Amniotic stem cell (primary cell): ENCODE measurements around the gene FAM114A1.
A peak's percentile ranks its signal among the peaks of the same experiment; 100 is the strongest.

Experiments
- DNase-seq: peaks from one replicate; lab custom pipeline; 2025; lab: John Stamatoyannopoulos, UW

The FAM114A1 gene

DNA sequence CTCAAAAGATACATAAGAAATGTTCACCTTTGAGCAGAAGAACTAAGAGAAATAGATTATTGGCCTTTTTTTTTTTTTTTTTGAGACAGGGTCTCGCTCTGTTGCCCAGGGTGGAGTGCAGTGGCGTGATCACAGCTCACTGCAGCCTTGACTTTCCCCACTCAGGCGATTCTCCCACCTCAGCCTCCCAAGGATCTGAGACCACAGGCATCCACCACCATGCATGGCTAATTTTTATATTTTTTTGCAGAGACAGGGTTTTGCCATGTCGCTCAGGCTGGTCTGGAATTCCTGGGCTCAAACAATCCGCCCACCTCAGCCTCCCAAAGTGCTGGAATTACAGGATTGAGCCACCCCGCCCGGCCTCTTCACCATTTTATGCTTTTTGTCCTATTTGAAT is 8.1 kb upstream of the FAM114A1 start:
- DNase-seq = no peak

DNA sequence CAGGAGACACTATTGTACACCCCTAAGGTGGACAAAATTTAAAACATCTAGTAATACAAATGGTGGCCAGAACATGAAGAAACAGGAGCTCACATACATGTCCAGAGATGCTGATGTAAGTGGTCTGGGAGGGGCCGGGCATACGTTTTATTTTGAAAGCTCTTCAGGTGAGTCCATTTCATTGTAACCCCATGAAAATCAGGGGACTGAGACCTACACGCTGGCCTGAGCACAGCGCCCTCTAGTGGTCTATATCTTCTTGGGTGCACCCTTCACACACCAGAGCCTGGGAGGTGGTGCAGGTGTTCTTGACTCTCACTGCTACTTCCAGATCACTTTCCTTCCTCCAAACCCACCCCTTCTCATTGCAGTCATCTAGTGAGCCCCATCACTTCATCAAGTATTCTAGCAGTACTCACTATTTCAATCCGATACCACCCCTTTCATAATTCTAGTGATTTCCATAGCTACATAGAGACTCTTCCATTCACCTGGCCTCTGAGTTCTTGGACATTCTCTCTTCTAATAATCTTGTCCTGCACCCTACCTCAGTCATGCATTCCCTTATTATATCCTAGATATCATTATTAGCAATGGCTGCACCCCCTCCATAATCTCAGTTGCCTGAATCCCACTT is 6.7 kb upstream of the FAM114A1 start:
- DNase-seq = peak; percentile 7

DNA sequence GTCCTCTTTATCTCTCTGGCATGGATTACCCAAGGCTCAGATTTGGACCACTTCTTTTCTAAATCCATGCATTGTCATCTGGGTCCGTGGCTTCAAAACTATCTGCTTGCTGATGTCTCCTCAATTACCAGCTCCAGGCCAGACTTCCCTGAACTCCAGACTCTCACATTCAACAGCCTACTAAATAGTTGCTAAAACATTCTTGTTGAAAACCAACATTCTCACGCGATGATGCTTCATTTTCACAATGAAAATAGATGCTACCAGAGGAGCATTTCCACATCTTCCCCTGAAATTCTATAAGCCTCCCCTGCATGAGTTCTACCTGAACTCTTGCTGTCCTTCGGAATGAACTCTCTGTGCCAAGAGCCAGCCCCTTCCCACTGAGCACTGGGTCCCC is 5.8 kb upstream of the FAM114A1 start:
- no peak for DNase-seq

DNA sequence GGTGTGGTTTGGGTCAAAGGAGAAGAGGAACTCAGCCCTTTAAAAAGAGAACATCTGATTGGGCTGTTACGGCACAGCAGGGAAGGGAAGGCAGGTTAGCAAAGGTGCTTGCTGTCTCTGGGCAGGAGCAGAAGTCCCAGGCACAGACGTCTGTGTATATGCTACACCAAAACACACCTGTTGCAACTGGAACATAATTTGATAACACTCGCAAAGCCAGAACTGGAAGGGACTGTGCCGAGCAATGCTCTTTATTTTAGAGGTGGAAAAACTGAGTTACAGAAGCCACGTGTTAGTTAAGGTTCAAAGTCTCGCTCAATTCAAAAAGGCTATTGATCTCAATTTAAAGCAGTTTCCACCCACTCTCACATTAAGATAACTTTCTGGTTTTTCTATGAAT is 2.2 kb upstream of the FAM114A1 start:
- no peak for DNase-seq

DNA sequence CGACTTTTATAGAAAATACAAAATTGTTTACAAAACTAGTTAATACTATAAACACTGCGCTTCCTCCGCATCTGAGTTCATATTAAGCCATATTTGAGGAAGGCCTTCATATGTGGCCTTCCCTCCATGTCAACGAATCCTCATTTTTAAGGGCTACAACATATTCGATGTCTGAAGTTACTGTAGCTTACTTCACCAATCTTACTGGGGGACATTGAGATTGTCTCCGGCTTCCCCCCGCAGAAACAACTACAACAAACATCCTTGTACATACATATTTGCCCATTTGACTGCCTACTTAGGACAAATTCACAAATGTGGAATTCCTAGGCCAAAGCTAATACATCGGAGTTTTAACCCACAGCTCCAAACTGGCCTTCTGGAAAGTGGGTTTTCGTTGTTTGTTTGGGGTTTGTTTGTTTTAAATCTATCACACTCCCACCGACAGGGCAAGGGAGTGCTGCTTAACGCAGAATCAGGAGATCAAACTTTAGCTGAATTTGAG is 581 bp upstream of the FAM114A1 start:
- no peak for DNase-seq

DNA sequence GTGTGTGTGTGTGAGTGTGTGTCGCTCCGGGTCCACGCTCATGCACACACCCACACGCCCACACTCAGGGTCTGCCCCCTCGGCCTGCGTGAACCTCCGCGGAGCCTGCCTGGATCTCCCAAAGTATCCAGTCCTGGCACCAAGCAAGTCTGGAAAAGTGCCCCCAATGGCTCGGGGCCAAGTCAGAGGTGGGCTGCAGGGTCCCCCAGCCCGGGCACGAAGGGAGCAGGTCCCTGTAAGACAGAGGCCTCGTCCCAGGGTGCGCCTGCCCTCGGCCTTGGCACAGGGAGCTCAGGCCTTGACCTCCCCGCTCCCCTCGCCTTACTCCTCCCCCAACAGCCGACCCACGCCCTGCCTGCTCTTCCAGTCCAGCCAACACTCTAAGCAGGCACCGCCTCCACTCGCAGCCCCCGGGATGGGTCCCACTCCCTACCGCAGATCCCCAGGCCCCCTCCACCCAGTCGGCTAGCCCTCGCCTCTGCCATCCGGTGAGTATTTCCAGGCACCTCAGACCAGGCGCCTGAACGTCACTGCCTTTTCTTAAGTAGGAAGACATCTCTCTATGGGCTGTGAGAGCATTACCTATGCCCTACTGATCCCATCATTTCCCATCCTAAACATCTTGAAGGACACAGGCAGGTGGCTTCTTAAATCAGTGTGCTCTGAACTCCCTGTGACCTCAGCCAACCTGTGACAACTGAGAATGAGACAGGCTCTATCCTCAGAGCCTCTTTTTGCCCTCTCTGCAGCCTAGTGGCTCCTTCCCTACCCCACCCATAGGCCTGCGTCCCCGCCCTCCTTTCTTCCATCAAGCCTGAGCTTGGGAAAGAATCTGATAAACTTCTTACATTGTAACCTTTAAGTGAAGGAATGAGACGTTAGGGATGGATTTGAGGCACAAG is 704 bp downstream of the FAM114A1 start:
- DNase-seq = no peak

DNA sequence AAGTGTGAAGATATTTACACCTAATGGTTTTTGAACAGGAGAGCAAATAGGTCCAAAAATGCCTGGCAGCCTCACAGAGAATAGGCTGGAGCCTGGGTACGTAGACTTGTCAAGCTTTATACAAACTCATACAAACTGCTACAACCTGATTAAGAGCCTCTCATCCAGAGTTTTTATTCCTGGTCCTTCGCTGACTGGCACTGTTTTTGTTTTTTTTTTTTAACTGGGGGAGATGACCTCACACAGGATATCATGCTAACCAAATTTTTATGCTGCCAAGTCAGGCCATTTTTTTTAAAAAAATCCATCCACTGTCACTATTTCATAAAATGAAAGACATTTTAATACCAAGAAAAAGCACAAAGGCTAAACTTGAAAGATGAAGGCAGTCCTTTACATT is 1.9 kb downstream of the FAM114A1 start:
- DNase-seq = peak; percentile 4

DNA sequence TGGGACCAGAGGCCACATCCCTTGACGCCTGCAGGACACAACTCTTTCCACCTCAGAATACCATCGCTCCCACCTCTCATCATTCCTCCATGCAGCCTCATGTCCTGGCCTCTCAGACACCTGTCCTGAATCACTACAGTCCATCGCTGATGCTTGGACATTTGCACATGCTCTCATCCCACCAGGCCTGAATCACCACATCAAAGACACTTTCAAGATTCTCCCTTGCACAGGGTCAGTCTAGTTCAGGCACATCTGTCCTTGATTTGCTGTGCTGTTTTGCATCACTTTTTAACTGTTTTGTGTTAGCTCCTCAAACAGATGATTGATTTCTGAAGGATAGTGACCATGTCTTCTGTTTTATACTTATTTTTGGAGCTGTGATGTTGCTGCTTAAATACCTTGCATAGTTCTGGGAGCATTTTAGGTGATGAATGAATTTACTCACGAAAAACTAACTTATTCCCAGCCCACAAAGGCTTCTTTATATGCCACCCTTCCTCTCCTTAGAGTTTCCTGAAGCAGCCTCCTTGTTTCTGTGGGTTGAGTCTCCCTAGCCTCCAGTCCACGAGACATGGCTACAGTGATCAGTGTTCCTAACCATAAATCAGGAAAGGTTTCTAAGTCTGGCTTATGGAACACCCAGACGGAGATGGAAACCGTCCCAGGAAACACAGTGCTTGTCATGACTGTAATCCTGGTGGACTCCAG is 2.6 kb downstream of the FAM114A1 start:
- no peak for DNase-seq

DNA sequence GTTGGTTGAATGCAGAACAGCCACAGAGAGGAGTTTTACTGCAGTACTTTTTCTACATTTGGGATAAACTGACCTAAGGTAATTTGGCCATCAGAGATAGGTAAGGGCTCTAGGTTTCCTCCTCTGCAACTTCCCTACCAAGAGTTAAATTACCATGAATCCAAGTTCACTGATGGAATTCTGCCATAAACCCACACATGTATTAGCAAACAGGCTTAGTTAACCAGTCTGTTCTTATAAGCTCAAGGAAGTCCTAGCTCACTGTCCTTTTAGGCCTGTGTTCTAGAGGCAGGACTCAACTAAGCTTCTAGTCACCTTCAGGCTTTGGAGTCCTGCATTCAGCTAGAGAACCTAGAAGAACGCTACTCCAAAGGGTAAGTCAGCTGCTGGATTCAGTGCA is 4.0 kb downstream of the FAM114A1 start:
- DNase-seq = no peak

DNA sequence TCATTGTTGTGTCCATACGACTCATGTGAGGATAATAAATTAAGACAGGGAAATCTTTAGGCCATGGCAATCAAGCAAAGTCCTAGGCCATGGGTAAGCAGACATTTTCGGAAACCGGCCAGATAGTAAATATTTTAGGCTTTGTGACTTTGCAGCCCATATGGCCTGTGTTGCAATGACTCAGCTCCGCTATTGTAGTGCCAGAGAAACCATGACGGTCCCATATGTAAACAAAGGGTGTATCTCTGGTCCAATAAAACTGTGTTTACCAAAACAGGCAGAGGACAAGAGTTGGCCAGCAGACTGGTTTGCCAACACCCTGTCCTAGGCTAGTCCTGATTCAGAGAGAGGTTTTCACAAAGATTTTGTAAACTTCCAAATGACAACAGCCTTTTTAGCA is 5.0 kb downstream of the FAM114A1 start:
- DNase-seq = no peak

DNA sequence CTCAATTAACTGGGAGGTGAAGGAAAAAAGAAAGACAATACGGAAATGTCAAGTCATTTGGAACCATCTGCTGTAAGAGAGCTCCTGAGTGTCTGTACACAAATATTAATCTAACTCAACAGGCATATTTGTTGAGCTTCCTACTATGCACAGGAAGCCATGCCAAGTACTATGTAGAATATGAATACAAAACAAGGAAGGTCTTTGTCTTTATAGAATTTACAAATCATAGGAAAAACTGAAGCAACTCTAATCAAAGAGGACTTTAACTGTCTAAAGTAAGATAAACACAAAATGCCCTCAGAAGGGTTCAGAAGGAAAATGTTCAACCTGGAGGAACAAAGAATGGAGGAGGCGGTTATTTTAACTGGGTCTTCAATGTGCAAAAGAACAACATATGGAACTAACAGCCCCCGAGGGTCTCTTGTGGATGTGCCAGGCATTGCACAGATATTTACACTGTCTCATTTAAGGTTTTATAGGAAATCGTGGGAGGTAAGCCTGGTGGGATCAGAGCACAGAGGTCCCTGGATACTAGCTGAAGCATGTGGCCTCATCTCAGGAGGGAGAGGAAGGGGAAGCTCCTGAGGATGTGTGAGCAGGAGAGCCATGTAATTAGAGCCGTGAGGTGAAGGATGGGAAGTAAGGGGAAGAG is 5.8 kb downstream of the FAM114A1 start:
- DNase-seq = no peak

DNA sequence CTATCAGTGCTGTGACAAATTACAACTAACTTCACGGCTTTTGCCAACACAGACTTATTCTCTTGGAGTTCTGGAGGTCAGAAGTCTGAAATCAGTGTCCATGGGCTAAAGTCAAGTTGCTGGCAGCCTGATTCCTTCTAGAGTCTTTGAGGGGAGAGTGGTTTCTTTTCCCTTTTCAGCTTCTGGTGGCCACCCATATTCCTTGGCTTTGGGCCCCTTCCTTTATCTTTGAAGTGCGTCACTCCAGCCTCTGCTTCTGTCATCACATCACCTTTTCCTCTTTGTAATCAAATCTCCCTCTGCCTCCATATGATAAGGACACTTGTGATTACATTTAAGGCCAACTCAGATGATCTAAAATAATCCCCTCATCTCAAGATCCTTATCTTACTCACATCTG is 9.0 kb downstream of the FAM114A1 start:
- DNase-seq = no peak

DNA sequence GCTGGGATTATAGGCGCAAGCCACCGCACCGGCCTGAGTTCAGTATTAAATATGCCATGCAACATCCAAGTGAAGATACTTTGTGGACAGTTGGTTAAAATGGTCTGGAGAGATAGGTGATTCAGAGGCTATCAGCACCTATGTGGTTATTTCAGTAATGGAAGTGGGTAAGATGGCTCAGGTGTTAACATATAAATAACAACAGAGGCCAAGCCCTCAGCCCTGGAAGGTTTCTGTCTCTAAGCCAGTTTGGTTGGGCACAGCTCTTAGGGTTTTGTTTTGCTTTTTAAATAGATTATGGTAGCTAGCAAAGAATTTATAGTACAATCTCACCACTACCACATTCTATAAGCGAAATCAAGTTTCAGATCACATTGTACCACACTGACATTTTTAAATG is 16.6 kb downstream of the FAM114A1 start:
- DNase-seq = no peak

DNA sequence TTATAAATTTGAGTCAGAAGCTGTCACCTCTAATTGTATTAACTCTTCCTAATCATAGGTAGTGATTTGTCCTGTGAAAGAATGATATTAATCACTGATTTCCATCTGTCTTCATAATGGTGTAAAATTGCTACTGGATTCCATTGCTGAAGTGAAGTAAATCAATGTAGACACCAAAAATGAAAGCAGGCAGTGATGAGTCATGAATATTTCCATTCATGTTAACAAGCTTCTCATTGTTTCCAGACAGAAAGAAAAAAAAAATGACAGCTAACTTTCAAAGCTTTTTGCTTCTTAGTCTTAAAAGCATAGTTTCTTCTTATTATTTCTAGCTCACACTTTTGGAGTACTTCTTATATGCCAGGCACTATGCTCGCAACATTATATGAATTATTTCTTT is 21.5 kb downstream of the FAM114A1 start:
- peak; percentile 89 for DNase-seq

DNA sequence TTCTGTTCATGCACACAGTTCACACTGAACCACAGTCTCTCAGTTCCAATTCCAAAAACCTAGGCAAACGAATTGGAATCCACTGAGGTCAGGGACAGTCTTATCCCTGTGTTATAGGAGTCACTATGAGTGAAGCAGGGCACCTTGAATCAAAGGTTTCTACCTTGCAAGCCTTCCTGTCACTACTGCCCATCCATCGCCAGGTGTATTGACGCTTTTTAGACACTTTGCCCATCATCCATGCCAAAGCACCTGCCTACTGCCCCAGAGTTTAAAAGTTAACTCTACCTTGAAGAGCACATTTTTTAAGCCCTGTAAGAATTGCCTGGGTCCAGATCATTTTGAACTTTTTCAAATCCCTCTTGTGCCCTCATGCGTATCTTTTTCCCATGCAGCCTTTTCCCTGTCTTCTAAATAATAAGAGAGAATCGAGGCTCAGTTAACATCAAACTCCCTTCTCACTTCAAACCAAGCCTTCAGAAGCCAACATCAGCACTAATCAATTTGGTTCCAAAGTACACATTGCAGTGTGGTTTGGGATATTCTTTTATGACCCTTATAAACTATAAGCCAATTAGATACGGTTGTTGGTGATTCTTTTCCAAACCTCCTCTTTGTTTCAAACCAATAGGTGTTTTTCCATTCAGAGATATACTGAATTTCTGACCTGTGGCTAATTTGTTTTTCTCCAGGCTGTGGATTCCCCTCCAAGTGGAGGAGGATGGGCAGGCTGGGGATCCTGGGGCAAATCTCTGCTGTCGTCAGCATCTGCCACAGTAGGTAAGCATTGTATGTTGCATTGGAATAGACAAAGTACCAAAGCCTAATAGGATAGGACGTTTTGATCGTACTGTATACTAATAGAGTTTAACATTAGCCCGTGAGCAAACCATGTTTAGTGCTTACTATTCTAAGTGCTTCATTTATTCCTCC is 23.7 kb downstream of the FAM114A1 start:
- no peak for DNase-seq

DNA sequence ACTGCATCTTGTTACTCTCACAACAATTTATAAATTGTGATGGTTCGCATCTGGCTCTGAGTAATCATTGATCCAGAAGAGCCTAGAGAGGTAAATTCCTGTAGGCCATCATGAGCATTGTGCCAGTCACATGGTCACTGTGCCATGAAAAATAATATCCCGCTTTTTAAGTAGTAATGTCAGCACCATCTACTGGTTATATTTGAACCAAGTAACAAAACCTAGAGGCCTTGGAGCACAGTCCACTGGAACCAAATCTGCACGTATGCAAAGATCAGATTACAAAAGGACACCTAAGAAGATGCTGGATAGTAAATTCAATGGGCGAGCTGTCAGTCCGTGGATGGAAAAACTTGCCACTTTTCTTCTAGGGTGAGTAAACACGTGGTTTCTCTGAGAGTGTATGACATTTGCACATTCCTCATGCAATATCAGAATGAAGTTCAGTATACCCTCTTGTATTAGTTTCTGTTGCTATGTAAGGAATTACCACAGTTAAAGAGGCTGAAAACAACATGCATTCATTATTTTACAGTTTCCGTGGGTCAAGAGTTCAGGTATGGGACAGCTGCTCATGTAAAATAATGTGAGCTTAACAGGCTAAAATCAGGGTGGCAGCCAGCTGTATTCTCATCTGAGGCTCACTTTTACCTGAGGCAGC is 26.8 kb downstream of the FAM114A1 start:
- no peak for DNase-seq

DNA sequence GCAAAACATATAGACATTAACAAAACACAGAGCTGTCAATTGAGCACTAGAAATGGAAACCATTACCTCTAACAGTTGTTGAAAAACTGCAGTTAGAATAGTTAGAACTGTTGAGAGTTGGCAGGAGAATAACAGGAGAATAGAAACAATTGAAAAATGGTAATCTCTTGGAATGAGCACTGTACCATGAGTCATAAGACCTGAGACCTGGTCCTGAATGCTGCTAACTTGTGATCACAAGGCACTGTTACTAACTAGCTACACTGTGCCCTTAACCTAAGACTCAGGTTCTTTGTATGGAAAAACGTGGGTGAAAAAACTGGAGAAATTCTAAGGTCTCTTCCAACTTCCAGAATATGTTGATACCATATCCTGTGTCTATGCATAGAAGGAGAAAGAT is 29.3 kb downstream of the FAM114A1 start:
- DNase-seq = no peak

DNA sequence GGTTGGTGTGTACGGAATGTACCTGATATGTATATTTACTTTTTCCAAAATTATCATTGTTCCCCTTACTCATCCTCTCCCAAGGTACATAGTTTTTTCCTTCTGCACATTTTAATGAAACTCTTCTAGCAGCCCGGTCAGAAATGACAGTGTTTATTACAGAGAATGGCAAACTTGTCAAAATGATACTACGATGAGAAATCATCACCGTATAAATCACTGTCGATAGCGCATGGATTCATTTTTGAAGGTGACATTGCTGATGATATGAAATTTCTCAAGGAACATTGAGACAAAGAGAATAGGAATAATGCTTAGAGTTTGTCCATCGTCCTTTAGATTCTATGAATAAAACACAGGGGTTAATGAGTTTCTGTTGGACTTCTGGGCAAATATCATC is 30.6 kb downstream of the FAM114A1 start:
- no peak for DNase-seq

DNA sequence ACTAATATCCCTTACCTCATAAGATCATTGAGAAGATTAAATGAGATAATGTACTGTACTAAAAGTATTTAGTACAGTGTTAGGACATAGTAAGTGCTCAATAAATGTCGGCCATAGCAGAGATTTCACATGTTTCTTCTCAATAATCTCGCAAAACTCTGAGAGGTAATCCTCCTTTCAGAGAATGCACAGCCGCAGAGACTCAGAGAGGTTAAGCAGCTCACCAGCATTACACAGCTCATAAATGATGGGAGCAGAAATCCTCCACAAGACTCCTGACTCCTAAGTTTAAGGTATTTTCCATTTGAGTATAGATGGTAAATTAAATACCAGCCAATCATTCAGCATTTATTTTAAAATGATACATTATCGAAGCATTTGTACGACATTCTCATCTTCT is 34.6 kb downstream of the FAM114A1 start:
- no peak for DNase-seq

DNA sequence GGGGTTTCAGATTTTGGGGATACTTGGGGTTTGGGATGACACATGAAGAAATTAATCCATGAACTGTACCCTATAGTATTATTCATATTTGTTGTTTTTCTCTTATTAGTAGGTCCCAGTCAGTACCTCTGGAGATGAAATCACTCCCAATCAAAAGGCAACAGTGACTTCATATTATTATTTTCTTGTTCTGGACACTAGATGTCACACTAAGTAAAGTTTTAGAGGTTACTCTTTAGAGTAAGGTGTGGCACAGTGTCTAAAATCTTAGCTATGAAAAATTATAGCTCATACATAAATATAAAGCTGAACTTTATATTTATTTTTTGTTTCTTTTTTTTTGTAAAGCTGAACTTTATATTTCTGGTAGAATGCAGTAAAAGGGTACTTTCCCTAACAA is 35.1 kb downstream of the FAM114A1 start:
- no peak for DNase-seq
